HG02870 (cell line): ENCODE results near the gene LRRIQ1.

ENCODE experiments used
- ATAC-seq: cut with Tn5 transposase; IDR thresholded peaks from one replicate; pipeline ENCODE4 v1.9.1; 2021; ENCODE audit warnings: mild to moderate bottlenecking, moderate library complexity; ENCODE audit not compliant: unreplicated experiment

LRRIQ1 gene

GRCh38 chr12:85059594-85059993 lies 23.4 kb downstream of the LRRIQ1 start:
- ATAC-seq = no peak

DNA sequence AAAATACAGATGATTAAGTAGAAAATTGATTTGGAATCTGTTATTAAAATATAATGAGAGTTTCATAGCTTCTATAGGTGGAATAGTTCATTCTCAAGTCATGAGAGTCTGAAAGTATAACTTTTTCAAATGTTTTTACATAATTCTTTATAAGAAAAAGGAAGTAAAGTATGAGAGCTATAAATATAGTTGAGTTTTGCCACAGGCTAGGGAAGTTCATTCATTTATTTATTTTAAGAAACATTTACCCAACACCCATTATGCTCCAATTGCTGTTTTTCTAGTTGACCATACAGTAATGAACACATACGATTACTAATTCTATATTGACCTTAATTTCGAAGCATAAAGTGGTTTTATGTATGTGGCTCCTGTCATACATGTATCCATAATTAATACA lies 24.8 kb downstream of the LRRIQ1 start:
- no peak for ATAC-seq

GRCh38 chr12:85065837-85066482 lies 29.8 kb downstream of the LRRIQ1 start:
- ATAC-seq = no peak

- ATAC-seq = no peak
These were observed 36.7 kb downstream of the LRRIQ1 start for GRCh38 chr12:85072826-85073225.

- ATAC-seq = peak; percentile 77
These were observed 40.7 kb downstream of the LRRIQ1 start for GRCh38 chr12:85076688-85077430.

DNA sequence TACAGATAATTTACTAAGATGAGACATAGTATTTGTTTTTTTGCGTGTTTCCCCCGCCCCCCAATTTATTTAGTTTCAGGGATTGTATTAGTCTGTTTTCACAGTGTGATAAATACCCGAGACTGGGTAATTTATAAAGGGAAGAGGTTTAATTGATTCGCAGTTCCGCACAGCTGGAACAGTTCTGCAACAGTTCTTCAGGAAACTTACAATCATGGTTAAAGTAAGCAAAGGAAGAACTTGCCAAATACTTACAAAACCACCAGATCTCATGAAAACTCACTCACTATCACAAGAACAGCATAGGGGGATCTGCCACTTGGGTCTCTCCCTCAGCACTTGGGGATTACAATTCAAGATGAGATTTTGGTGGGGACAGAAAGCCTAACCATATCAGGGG lies 48.9 kb downstream of the LRRIQ1 start:
- ATAC-seq = no peak

- no peak for ATAC-seq
These were observed 53.6 kb downstream of the LRRIQ1 start for GRCh38 chr12:85089792-85090191.

- no peak for ATAC-seq
These were observed 56.7 kb downstream of the LRRIQ1 start for GRCh38 chr12:85092814-85093370.

- no peak for ATAC-seq
These were observed 59.4 kb downstream of the LRRIQ1 start for GRCh38 chr12:85095501-85095900.

- ATAC-seq = no peak
These were observed 94.5 kb downstream of the LRRIQ1 start for GRCh38 chr12:85130646-85131045.

DNA sequence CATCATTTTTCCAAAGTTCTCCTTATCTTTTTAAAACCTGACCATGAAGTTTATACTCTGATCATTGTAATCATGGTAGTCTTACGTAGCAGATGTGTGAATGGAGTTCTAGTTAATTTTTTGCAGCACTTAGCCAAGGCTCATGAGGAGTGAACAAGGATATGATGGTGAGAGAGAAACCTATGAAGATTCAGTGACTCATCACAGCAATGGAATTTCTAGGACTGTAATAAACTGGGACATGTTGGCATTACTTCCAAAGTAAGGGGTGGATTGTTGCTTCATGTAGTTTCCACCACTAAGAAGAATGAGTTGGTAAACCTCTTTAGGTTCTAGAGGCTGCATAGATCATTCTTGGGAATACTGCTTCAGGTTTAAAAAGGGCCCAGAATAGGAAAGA lies 102.7 kb downstream of the LRRIQ1 start:
- no peak for ATAC-seq

- no peak for ATAC-seq
These were observed 111.2 kb downstream of the LRRIQ1 start for GRCh38 chr12:85147331-85147730.

DNA sequence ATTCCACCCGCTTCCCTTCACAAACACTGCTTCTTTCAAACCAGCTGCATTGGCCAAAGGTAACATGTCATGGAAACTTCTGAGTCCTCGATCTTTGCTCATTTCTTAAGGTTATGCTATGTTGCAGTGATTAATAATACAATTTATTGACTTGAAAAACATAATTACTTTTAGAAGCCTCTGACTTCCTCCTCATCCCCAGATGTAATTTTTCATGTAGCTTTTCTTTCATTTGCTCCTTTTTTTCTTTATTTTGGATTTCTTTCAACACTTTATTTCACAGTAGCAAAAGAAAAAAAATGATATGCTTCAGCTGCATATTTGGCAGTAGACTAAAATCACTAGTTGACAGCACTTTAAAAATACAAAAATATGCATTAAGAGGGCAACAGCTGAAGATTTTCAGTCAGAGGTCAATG lies 116.2 kb downstream of the LRRIQ1 start:
- no peak for ATAC-seq

DNA sequence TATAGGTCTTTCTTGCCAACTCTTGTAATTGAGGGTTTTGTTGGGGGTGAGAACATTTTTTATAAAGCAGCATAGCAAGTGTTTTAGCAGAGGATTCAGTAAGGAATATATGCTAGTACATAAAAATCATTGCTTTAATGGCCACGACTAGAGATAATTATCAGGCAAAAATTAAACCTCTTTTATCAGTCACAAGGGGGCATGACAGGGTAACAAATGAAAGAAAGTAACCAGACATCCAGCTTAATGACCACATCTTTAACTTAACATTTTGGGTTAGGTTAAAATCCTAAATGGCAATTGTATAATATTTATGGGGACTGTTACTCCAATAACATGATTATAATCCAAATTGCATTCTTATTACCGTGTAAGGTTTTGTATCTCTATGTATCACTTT lies 119.6 kb downstream of the LRRIQ1 start:
- no peak for ATAC-seq

- ATAC-seq = no peak
These were observed 120.4 kb downstream of the LRRIQ1 start for GRCh38 chr12:85156569-85156968.

- no peak for ATAC-seq
These were observed 121.0 kb downstream of the LRRIQ1 start for GRCh38 chr12:85157035-85157603.

DNA sequence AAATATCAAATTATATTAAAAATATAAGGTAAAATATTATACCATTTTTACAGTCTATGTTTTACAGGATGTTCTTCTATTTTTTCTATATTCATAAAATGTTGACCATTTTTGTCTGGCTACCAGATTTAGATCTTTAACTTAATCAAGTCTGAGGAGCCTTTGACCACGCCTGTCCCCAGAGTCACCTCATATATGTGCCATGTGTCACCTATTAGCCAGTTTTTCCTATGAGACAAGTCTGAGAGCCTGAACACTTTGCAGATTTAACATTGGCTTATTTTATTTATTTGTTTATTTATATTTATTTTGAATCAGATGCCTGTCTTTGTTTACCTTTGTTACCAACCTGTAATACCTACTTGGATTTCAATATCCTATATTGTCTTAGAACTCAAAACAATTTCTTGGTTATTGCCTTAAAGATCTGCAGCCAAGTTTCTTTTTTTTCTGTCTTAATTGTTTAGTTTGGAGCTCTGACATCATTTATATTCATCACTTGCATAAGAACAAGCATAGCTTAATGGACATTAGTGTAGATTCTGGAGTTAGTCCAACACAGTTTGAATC lies 127.7 kb downstream of the LRRIQ1 start:
- no peak for ATAC-seq

DNA sequence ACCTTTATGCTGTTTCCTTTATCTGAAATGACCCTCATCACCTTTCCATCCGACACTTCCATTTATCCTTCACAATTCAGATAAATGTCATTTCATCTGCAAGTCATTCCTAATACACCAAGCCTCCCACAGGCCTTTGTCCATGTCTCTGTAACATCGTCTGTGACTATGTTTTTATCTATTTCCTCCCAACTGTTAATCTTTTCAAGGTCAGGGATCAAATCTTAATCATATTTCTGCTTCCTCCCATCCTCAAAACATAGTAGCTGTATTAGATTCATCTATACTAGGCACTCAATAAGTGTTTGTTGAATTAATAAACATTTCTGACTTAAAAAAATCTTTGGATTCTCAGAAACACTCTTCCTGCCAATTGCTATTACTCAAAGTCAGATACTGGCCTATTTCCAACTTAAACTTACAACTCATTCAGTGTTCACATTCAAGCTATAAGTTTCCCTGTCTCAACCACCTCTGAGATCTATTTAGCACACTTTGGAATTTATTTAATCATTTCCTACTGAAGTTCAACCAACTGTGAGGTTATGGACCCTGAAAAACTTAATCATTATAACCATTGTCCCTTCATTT lies 143.6 kb downstream of the LRRIQ1 start:
- ATAC-seq = no peak

GRCh38 chr12:85182699-85183098 lies 146.5 kb downstream of the LRRIQ1 start:
- ATAC-seq = no peak

DNA sequence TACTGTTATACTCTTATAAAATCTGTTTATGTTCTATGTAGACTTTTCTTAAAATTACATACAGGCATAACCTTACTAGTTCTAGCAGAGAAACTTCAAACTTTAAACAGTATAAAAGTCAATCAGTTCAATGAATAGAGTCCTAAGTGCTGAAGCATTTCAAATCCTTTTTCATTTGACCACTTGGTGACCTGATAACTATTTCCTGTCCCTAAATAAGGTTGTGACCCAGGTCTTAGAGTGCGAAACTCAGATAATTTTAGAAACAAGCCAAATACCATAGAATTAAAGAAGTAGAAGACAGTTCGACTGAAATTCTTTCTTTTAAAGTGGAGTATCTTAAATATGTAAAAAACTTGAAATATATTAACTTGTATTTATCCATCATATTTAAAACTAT lies 147.7 kb downstream of the LRRIQ1 start:
- ATAC-seq = no peak

GRCh38 chr12:85186236-85186635 lies 150.1 kb downstream of the LRRIQ1 start:
- no peak for ATAC-seq
